Activated CD4-positive, alpha-beta memory T cell treated with anti-CD3 and anti-CD28 coated beads for 36 hours (primary cell): ENCODE data around the gene UBE2E2. TPM values are rescaled to one million over a fixed set of nuclear protein-coding genes. Genes with fewer than 3 reads are reported as not detected.

Experiments
- CTCF ChIA-PET: fragments of 350-600 bp; sonication (Branson Sonifier 250); formaldehyde crosslinking; loops from one replicate; lab custom pipeline; 2021; ENCODE audit warnings: antibody characterized with exemption, inconsistent platforms; lab: Charles Lee
- POLR2A ChIA-PET: fragments of 350-600 bp; sonication (Branson Sonifier 250); formaldehyde crosslinking; loops from one replicate; lab custom pipeline; 2021; ENCODE audit warnings: antibody characterized with exemption; lab: Charles Lee
- DNase-seq: peaks from one replicate; pipeline ENCODE4 v3.0.0-alpha.2; 2020
- H3K27ac Mint-ChIP-seq: one replicate; pipeline ENCODE4 v1.8.0; 2021; ENCODE audit warnings: mixed read lengths
- H3K27me3 Mint-ChIP-seq: one replicate; pipeline ENCODE4 v1.8.0; 2021; ENCODE audit warnings: mixed read lengths
- H3K36me3 Mint-ChIP-seq: one replicate; pipeline ENCODE4 v1.8.0; 2021; ENCODE audit warnings: mixed read lengths
- H3K4me1 Mint-ChIP-seq: one replicate; pipeline ENCODE4 v1.8.0; 2021; ENCODE audit warnings: low read depth, mixed read lengths
- H3K4me3 Mint-ChIP-seq: one replicate; pipeline ENCODE4 v1.8.0; 2021; ENCODE audit warnings: mild to moderate bottlenecking, mixed read lengths
- H3K9me3 Mint-ChIP-seq: one replicate; pipeline ENCODE4 v1.8.0; 2021; ENCODE audit warnings: mixed read lengths
- intact Hi-C: fragments of 100-400 bp; cut with micrococcal nuclease; formaldehyde crosslinking; loops from one replicate; pipeline ENCODE4 v1.15.1; 2023
- total RNA-seq, 2 experiments: library from RNA; stranded (reverse); gene quantifications; one replicate each; pipeline ENCODE4 v1.2.3, GENCODE V29; 2021

The UBE2E2 gene
- total RNA-seq, 2 experiments from 2014 or later: 2.0 to 4.2 TPM

GRCh38 chr3:23232854-23233253 lies 29.7 kb downstream of the UBE2E2 start:
- DNase-seq: no peak
- CTCF ChIA-PET: no interaction called here
- H3K36me3 Mint-ChIP-seq: no peaks in the 10 kb centered on the region
- intact Hi-C loops: no loop called here
- POLR2A ChIA-PET: no interaction called here
- H3K9me3 Mint-ChIP-seq: peaks cover 3% of the 10 kb centered on the region
- H3K27ac Mint-ChIP-seq: no peak overlapping the region
- no peaks in the 10 kb centered on the region for H3K27me3 Mint-ChIP-seq
- no peaks in the 10 kb centered on the region for H3K4me1 Mint-ChIP-seq
- no peak overlapping the region for H3K4me3 Mint-ChIP-seq

GRCh38 chr3:23235264-23235663 lies 32.1 kb downstream of the UBE2E2 start:
- Mint-ChIP-seq H3K4me1 (no peaks in the 10 kb centered on the region), H3K9me3 (peaks cover 3% of the 10 kb centered on the region), H3K27me3 (no peaks in the 10 kb centered on the region), H3K27ac (no peak overlapping the region), H3K4me3 (no peak overlapping the region), H3K36me3 (no peaks in the 10 kb centered on the region)
- no peak for DNase-seq
- POLR2A ChIA-PET: no interaction called here
- intact Hi-C loops: no loop called here
- CTCF ChIA-PET: no interaction called here

- Mint-ChIP-seq H3K4me1 (no peaks in the 10 kb centered on the region), H3K36me3 (no peaks in the 10 kb centered on the region), H3K9me3 (peaks cover 3% of the 10 kb centered on the region), H3K27ac (no peak overlapping the region), H3K4me3 (no peak overlapping the region), H3K27me3 (no peaks in the 10 kb centered on the region)
- no peak for DNase-seq
- ChIA-PET POLR2A (no interaction called here), CTCF (interaction anchor here (0.6 kb wide), 1 partner anchor 32 kb away, joined by 5 read pairs; no protein-coding TSS in a partner anchor)
- intact Hi-C loops: no loop called here
Observed at GRCh38 chr3:23236890-23237289, 33.8 kb downstream of the UBE2E2 start.

GRCh38 chr3:23238156-23238555 lies 35.0 kb downstream of the UBE2E2 start:
- no peaks in the 10 kb centered on the region for H3K27me3 Mint-ChIP-seq
- CTCF ChIA-PET: no interaction called here

GRCh38 chr3:23238578-23238977 lies 35.5 kb downstream of the UBE2E2 start:
- H3K9me3 Mint-ChIP-seq: no peaks in the 10 kb centered on the region
- DNase-seq: no peak
- ChIA-PET POLR2A (no interaction called here), CTCF (no interaction called here)
- no peaks in the 10 kb centered on the region for H3K27me3 Mint-ChIP-seq
- no peaks in the 10 kb centered on the region for H3K36me3 Mint-ChIP-seq
- no peak overlapping the region for H3K27ac Mint-ChIP-seq
- intact Hi-C loops: no loop called here
- H3K4me1 Mint-ChIP-seq: no peaks in the 10 kb centered on the region
- H3K4me3 Mint-ChIP-seq: no peak overlapping the region

More at GRCh38 chr3:23238156-23238555, 35.0 kb downstream of the UBE2E2 start:
- POLR2A ChIA-PET: no interaction called here
- DNase-seq: no peak
- no peak overlapping the region for H3K27ac Mint-ChIP-seq
- H3K36me3 Mint-ChIP-seq: no peaks in the 10 kb centered on the region
- H3K9me3 Mint-ChIP-seq: no peaks in the 10 kb centered on the region
- intact Hi-C loops: no loop called here
- H3K4me3 Mint-ChIP-seq: no peak overlapping the region
- H3K4me1 Mint-ChIP-seq: no peaks in the 10 kb centered on the region

- Mint-ChIP-seq H3K9me3 (no peaks in the 10 kb centered on the region), H3K27ac (no peak overlapping the region), H3K36me3 (no peaks in the 10 kb centered on the region), H3K4me3 (no peak overlapping the region), H3K27me3 (no peaks in the 10 kb centered on the region), H3K4me1 (no peaks in the 10 kb centered on the region)
- intact Hi-C loops: no loop called here
- ChIA-PET POLR2A (no interaction called here), CTCF (no interaction called here)
- DNase-seq: no peak
Observed at GRCh38 chr3:23239211-23240068, 36.3 kb downstream of the UBE2E2 start.

GRCh38 chr3:23240171-23240785 lies 37.2 kb downstream of the UBE2E2 start:
- Mint-ChIP-seq H3K4me3 (no peak overlapping the region), H3K9me3 (no peaks in the 10 kb centered on the region), H3K27ac (no peak overlapping the region), H3K36me3 (no peaks in the 10 kb centered on the region), H3K27me3 (no peaks in the 10 kb centered on the region), H3K4me1 (no peaks in the 10 kb centered on the region)
- DNase-seq: no peak
- CTCF ChIA-PET: no interaction called here
- POLR2A ChIA-PET: no interaction called here
- intact Hi-C loops: no loop called here

- H3K27me3 Mint-ChIP-seq: no peaks in the 10 kb centered on the region
Observed at GRCh38 chr3:23241256-23241655, 38.1 kb downstream of the UBE2E2 start.

GRCh38 chr3:23242106-23242505 lies 39.0 kb downstream of the UBE2E2 start:
- ChIA-PET CTCF (no interaction called here), POLR2A (no interaction called here)
- Mint-ChIP-seq H3K4me3 (no peak overlapping the region), H3K27ac (no peak overlapping the region), H3K36me3 (no peaks in the 10 kb centered on the region), H3K27me3 (no peaks in the 10 kb centered on the region), H3K4me1 (no peaks in the 10 kb centered on the region), H3K9me3 (no peaks in the 10 kb centered on the region)
- DNase-seq: no peak
- intact Hi-C loops: no loop called here

More at GRCh38 chr3:23241256-23241655, 38.1 kb downstream of the UBE2E2 start:
- ChIA-PET CTCF (no interaction called here), POLR2A (no interaction called here)
- intact Hi-C loops: no loop called here
- no peaks in the 10 kb centered on the region for H3K36me3 Mint-ChIP-seq
- DNase-seq: no peak
- no peak overlapping the region for H3K4me3 Mint-ChIP-seq
- no peak overlapping the region for H3K27ac Mint-ChIP-seq
- H3K4me1 Mint-ChIP-seq: no peaks in the 10 kb centered on the region
- H3K9me3 Mint-ChIP-seq: no peaks in the 10 kb centered on the region

GRCh38 chr3:23244324-23245041 lies 41.4 kb downstream of the UBE2E2 start:
- Mint-ChIP-seq H3K4me3 (no peak overlapping the region), H3K9me3 (no peaks in the 10 kb centered on the region), H3K27me3 (no peaks in the 10 kb centered on the region), H3K27ac (no peak overlapping the region), H3K4me1 (no peaks in the 10 kb centered on the region), H3K36me3 (no peaks in the 10 kb centered on the region)
- ChIA-PET CTCF (interaction anchor here (0.6 to 1.0 kb wide), 2 partner anchors 593 to 830 kb away, joined by 3 to 4 read pairs; no protein-coding TSS in a partner anchor), POLR2A (no interaction called here)
- intact Hi-C loops: no loop called here
- no peak for DNase-seq

- H3K4me1 Mint-ChIP-seq: no peaks in the 10 kb centered on the region
- DNase-seq: no peak
- no peaks in the 10 kb centered on the region for H3K36me3 Mint-ChIP-seq
- no peak overlapping the region for H3K4me3 Mint-ChIP-seq
- ChIA-PET CTCF (no interaction called here), POLR2A (no interaction called here)
- H3K27me3 Mint-ChIP-seq: no peaks in the 10 kb centered on the region
- no peak overlapping the region for H3K27ac Mint-ChIP-seq
- intact Hi-C loops: no loop called here
- H3K9me3 Mint-ChIP-seq: no peaks in the 10 kb centered on the region
Observed at GRCh38 chr3:23246651-23247050, 43.5 kb downstream of the UBE2E2 start.

- Mint-ChIP-seq H3K9me3 (no peaks in the 10 kb centered on the region), H3K4me3 (no peak overlapping the region), H3K27me3 (no peaks in the 10 kb centered on the region), H3K36me3 (no peaks in the 10 kb centered on the region), H3K27ac (no peak overlapping the region), H3K4me1 (no peaks in the 10 kb centered on the region)
- CTCF ChIA-PET: no interaction called here
- no peak for DNase-seq
- POLR2A ChIA-PET: no interaction called here
- intact Hi-C loops: no loop called here
Observed at GRCh38 chr3:23248594-23249131, 45.5 kb downstream of the UBE2E2 start.
